ENCODE data around the gene FNDC1.

The FNDC1 gene

DNA sequence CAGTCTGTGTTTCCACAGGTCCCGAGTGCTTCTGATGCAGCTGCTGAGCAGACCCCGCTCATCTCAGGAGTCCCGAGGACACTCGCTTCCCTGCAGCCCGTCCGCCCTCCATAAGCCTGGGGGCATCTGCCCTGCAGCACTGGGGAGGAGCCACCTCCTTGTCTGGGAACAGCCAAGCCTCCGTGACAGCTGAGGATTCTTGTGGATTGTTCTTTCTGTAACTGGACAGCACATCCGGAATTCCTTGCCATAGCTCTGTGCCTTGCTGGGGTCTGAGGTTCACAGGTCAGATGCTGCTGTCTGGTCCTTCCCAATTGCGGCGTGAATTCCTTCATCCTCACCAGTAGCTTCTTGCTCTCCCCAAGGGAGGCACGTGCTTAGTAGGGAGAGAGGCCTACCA is 38.4 kb upstream of the FNDC1 start:
- H2AFZ ChIP-seq (ENCODE audit: low read depth, low read length, severe bottlenecking) = no peak overlapping the region
- no peaks in the 10 kb centered on the region for H4K20me1 ChIP-seq (ENCODE audit: low read depth, low read length)
- H3F3A ChIP-seq (ENCODE audit: insufficient read depth) = peaks cover 15% of the 10 kb centered on the region; the same call in 1 of the 2 replicates
- no peak overlapping the region for H3K9ac ChIP-seq (ENCODE audit: low read length)
- TF ChIP-seq, protein P1, sequence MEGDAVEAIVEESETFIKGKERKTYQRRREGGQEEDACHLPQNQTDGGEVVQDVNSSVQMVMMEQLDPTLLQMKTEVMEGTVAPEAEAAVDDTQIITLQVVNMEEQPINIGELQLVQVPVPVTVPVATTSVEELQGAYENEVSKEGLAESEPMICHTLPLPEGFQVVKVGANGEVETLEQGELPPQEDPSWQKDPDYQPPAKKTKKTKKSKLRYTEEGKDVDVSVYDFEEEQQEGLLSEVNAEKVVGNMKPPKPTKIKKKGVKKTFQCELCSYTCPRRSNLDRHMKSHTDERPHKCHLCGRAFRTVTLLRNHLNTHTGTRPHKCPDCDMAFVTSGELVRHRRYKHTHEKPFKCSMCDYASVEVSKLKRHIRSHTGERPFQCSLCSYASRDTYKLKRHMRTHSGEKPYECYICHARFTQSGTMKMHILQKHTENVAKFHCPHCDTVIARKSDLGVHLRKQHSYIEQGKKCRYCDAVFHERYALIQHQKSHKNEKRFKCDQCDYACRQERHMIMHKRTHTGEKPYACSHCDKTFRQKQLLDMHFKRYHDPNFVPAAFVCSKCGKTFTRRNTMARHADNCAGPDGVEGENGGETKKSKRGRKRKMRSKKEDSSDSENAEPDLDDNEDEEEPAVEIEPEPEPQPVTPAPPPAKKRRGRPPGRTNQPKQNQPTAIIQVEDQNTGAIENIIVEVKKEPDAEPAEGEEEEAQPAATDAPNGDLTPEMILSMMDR (IDR thresholded peaks at IDR 0.05; ENCODE audit: insufficient read depth, low read length, poor library complexity, severe bottlenecking) = no peak
- TF ChIP-seq EZH2phosphoT487 (conservative IDR thresholded peaks at IDR 0.05; ENCODE audit: low read length) = no peak
- H3K36me3 ChIP-seq (ENCODE audit: low read length) = no peaks in the 10 kb centered on the region
- H3K27ac ChIP-seq (ENCODE audit: low read depth, low read length) = no peak overlapping the region
- no peaks in the 10 kb centered on the region for H3K9me2 ChIP-seq (replicated peaks; ENCODE audit: insufficient read depth, low read length)
- no peaks in the 10 kb centered on the region for H3K79me2 ChIP-seq (ENCODE audit: insufficient read depth, low read length)
- no peaks in the 10 kb centered on the region for H3K9me3 ChIP-seq (ENCODE audit: insufficient read depth, low read length)
- no peaks in the 10 kb centered on the region for H3K27me3 ChIP-seq (ENCODE audit: low read length)
- H3K4me3 ChIP-seq (ENCODE audit: insufficient read depth, low read length, poor library complexity, severe bottlenecking) = no peak overlapping the region
- no peak overlapping the region for H3K4me2 ChIP-seq (ENCODE audit: low read depth, low read length, poor library complexity, severe bottlenecking)

DNA sequence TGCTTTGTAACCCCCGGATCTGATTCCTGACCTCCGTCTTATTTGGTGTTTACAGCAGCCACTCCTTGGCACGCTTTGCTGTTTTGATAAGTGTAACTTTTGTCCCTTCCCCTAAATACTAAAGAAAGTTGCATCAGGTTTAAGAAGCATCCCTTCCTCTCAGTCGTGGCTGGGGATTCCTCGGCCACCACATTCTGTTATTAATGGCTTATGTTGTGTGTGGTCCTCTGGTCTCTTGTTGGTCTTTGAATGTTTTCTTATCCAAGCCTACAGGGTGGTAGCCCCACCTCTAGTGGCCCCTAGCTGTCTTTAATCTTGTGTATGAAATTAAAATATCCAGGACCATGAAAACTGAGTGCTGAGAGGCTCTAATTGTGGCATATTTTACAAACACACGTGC is 37.5 kb upstream of the FNDC1 start:
- Histone ChIP-seq H4K20me1 (ENCODE audit: low read depth, low read length) (no peaks in the 10 kb centered on the region), H3F3A (ENCODE audit: insufficient read depth) (peaks cover 13% of the 10 kb centered on the region; the same call in 1 of the 2 replicates), H3K4me3 (ENCODE audit: insufficient read depth, low read length, poor library complexity, severe bottlenecking) (no peak overlapping the region), H3K27ac (ENCODE audit: low read depth, low read length) (no peak overlapping the region), H2AFZ (ENCODE audit: low read depth, low read length, severe bottlenecking) (no peak overlapping the region), H3K27me3 (ENCODE audit: low read length) (no peaks in the 10 kb centered on the region), H3K36me3 (ENCODE audit: low read length) (no peaks in the 10 kb centered on the region), H3K9me3 (ENCODE audit: insufficient read depth, low read length) (no peaks in the 10 kb centered on the region), H3K9ac (ENCODE audit: low read length) (no peak overlapping the region), H3K9me2 (replicated peaks; ENCODE audit: insufficient read depth, low read length) (no peaks in the 10 kb centered on the region), H3K79me2 (ENCODE audit: insufficient read depth, low read length) (no peaks in the 10 kb centered on the region), H3K4me2 (ENCODE audit: low read depth, low read length, poor library complexity, severe bottlenecking) (no peak overlapping the region)
- TF ChIP-seq, protein P1 (IDR thresholded peaks at IDR 0.05; ENCODE audit: insufficient read depth, low read length, poor library complexity, severe bottlenecking) = no peak
- no peak for TF ChIP-seq EZH2phosphoT487 (conservative IDR thresholded peaks at IDR 0.05; ENCODE audit: low read length)

DNA sequence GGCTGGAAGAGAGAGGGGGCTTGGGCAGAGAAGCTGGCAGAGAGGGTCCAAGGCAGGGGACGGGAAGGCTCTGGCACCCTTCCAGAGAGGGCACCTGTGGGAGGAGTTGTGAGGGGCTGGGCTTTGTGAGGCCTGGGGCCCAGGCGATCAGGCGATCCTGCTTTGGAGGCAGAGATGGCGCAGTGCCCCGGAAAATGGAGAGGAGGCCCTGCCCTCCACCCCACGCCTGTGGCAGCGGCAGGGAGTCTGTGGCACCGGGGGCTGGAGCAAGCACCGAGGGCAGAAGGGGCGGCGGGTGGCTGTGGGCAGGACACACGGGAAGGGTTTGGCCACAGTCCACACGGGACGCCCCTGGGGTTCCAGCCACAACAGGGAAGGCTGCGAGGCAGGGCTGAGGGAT is 36.5 kb upstream of the FNDC1 start:
- Histone ChIP-seq H3K9me3 (ENCODE audit: insufficient read depth, low read length) (no peaks in the 10 kb centered on the region), H3K27ac (ENCODE audit: low read depth, low read length) (no peak overlapping the region), H3K4me2 (ENCODE audit: low read depth, low read length, poor library complexity, severe bottlenecking) (no peak overlapping the region), H3K9me2 (replicated peaks; ENCODE audit: insufficient read depth, low read length) (no peaks in the 10 kb centered on the region), H3K36me3 (ENCODE audit: low read length) (no peaks in the 10 kb centered on the region), H3F3A (ENCODE audit: insufficient read depth) (peaks cover 6% of the 10 kb centered on the region; the same call in 1 of the 2 replicates), H2AFZ (ENCODE audit: low read depth, low read length, severe bottlenecking) (no peak overlapping the region), H3K9ac (ENCODE audit: low read length) (no peak overlapping the region), H3K4me3 (ENCODE audit: insufficient read depth, low read length, poor library complexity, severe bottlenecking) (no peak overlapping the region), H4K20me1 (ENCODE audit: low read depth, low read length) (no peaks in the 10 kb centered on the region), H3K27me3 (ENCODE audit: low read length) (no peaks in the 10 kb centered on the region), H3K79me2 (ENCODE audit: insufficient read depth, low read length) (no peaks in the 10 kb centered on the region)
- TF ChIP-seq EZH2phosphoT487 (conservative IDR thresholded peaks at IDR 0.05; ENCODE audit: low read length) = no peak
- TF ChIP-seq, protein P1 (IDR thresholded peaks at IDR 0.05; ENCODE audit: insufficient read depth, low read length, poor library complexity, severe bottlenecking) = no peak

Measured in SU-DHL-6 (cell line).